Measurements from ENCODE around the gene SERP2.

- TF ChIP-seq MAFK (IDR thresholded peaks at IDR 0.05; ENCODE audit: low read length) (no peak), SIN3A (IDR thresholded peaks at IDR 0.05; ENCODE audit: borderline replicate concordance in 2 of 2, control insufficient read depth in 1 of 2, low read depth in 2 of 2, low read length in 2 of 2) (no peak), MEF2A (IDR thresholded peaks at IDR 0.05; ENCODE audit: control insufficient read depth, low read depth, low read length) (no peak), E2F8 (IDR thresholded peaks at IDR 0.05; ENCODE audit: low read depth, partially characterized antibody) (no peak), ZNF3 (CRISPR knock-in tag; IDR thresholded peaks at IDR 0.05) (no peak), TAF1 (IDR thresholded peaks at IDR 0.05; ENCODE audit: control insufficient read depth, extremely low read depth, insufficient read depth, low read length, severe bottlenecking) (no peak), RB1 (IDR thresholded peaks at IDR 0.05; ENCODE audit: low read depth) (no peak), POLR2AphosphoS5 (IDR thresholded peaks at IDR 0.05; ENCODE audit: control insufficient read depth, insufficient read depth, low read depth, low read length) (no peak), MAFG (tag; conservative IDR thresholded peaks at IDR 0.05) (no peak)
- TF ChIP-seq, protein P1, sequence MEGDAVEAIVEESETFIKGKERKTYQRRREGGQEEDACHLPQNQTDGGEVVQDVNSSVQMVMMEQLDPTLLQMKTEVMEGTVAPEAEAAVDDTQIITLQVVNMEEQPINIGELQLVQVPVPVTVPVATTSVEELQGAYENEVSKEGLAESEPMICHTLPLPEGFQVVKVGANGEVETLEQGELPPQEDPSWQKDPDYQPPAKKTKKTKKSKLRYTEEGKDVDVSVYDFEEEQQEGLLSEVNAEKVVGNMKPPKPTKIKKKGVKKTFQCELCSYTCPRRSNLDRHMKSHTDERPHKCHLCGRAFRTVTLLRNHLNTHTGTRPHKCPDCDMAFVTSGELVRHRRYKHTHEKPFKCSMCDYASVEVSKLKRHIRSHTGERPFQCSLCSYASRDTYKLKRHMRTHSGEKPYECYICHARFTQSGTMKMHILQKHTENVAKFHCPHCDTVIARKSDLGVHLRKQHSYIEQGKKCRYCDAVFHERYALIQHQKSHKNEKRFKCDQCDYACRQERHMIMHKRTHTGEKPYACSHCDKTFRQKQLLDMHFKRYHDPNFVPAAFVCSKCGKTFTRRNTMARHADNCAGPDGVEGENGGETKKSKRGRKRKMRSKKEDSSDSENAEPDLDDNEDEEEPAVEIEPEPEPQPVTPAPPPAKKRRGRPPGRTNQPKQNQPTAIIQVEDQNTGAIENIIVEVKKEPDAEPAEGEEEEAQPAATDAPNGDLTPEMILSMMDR (IDR thresholded peaks at IDR 0.05 in 2 of 3, conservative IDR thresholded peaks at IDR 0.05 in 1 of 3; ENCODE audit: insufficient read depth in 2 of 3, low read depth in 1 of 3, low read length in 3 of 3): no peak
Measured at GRCh38 chr13:44365899-44366298, 7.7 kb upstream of the SERP2 start.

All from K562 (cell line).